Measurements from ENCODE around the gene ATP6V0A1. TPM values are rescaled to one million over a fixed set of nuclear protein-coding genes. Genes with fewer than 3 reads are reported as not detected.

The ATP6V0A1 gene
- total and polyA plus RNA-seq, 7 donors: 41.1 to 116 (median 62.7) TPM

DNA sequence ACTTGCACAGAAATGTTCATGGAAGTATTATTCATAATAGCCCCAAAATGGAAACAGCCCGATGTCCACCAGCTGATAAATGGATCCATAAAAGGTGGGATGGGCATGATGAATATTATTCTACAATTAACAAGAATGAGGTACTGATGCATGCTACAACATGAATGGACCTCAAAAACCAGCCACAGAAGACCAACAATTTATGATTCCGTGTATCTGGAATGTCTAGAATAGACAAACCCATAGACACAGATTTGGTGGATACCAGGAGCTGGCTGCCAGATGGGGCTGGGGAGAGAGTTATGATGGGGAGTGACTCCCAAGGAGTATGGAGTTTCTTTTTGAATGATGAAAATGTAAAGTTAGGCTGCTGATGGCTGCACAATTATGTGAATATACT lies 66.5 kb downstream of the ATP6V0A1 start:
- WGBS, 3 donors: 76 to 95% (median 78%) methylated on average over 2 of the region's 2 CpGs
- TF ChIP-seq, protein P1, sequence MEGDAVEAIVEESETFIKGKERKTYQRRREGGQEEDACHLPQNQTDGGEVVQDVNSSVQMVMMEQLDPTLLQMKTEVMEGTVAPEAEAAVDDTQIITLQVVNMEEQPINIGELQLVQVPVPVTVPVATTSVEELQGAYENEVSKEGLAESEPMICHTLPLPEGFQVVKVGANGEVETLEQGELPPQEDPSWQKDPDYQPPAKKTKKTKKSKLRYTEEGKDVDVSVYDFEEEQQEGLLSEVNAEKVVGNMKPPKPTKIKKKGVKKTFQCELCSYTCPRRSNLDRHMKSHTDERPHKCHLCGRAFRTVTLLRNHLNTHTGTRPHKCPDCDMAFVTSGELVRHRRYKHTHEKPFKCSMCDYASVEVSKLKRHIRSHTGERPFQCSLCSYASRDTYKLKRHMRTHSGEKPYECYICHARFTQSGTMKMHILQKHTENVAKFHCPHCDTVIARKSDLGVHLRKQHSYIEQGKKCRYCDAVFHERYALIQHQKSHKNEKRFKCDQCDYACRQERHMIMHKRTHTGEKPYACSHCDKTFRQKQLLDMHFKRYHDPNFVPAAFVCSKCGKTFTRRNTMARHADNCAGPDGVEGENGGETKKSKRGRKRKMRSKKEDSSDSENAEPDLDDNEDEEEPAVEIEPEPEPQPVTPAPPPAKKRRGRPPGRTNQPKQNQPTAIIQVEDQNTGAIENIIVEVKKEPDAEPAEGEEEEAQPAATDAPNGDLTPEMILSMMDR (IDR thresholded peaks at IDR 0.05): no peak
- Histone ChIP-seq H3K36me3 (ENCODE audit: insufficient read depth in 1 of 2, low read depth in 1 of 2) (peaks cover 3 to 31% of the 10 kb centered on the region in 2 donors), H3K27ac (peak overlapping the region; percentile 84), H3K9me3 (no peaks in the 10 kb centered on the region), H3K4me3 (no peak overlapping the region), H3K27me3 (ENCODE audit: insufficient read depth in 3 of 3, low read length in 2 of 3) (no peaks in the 10 kb centered on the region), H3K4me1 (peaks cover 48% of the 10 kb centered on the region)
- DNase-seq: no peak
- intact Hi-C loops (cut with DNase I): loop anchor here in 1 of 2 donors (5.0 kb wide), 1 partner anchor 203 kb away; no protein-coding TSS in a partner anchor
- ATAC-seq: no peak

DNA sequence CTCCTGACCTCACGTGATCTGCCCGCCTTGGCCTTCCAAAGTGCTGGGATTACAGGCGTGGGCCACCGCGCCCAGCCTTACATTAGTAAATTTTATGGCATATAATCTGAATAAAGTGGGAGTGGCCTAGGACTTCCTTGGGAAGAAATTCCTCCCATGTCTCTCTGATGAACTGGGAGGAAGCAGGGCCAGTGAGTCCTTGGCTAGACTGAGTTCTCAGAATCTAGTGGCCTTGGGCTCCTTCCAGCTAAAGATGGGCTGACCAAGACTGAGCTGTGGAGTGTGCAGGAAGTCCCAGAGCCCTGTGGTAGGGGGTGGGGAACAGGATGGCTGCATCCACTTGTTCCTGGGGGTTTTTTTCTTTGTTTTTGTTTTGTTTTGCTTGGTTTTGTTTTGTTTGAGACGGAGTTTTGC lies 67.4 kb downstream of the ATP6V0A1 start:
- intact Hi-C loops (cut with DNase I): loop anchor here in 1 of 2 donors (5.0 kb wide), 1 partner anchor 204 kb away; no protein-coding TSS in a partner anchor
- DNase-seq: peak in 1 of 2 donors; percentile 59

DNA sequence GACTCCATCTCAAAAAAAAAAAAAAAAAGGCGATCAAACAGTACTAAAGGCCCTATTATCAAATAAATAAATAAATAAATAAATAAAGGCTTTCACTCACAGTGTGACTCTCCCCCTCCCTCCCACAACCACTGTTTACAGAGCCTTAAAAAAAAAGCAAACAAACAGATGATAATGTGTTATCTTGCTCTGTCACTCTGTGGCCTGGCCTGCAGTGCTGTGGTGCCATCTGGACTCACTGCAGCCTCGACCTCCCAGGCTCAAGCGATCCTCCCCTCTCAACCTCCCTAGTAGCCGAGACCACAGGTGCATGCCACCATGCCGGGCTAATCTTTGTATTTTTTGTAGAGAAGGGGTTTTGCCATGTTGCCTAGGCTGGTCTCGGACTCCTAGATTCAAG lies 69.3 kb downstream of the ATP6V0A1 start:
- Histone ChIP-seq H3K36me3 (ENCODE audit: insufficient read depth in 1 of 2, low read depth in 1 of 2) (peaks cover 0 to 8% of the 10 kb centered on the region in 2 donors), H3K4me3 (no peak overlapping the region), H3K9me3 (no peaks in the 10 kb centered on the region), H3K27ac (peak overlapping the region; percentile 51), H3K27me3 (ENCODE audit: insufficient read depth in 3 of 3, low read length in 2 of 3) (no peaks in the 10 kb centered on the region), H3K4me1 (peaks cover 39% of the 10 kb centered on the region)
- intact Hi-C loops (cut with DNase I): loop anchor here in 1 of 2 donors (5.0 kb wide), 1 partner anchor 206 kb away; no protein-coding TSS in a partner anchor
- ATAC-seq (no peak), DNase-seq (peak in 1 of 2 donors; percentile 17)
- 88 to 96% (median 92%) methylated on average over 6 of the region's 6 CpGs for WGBS, 3 donors
- TF ChIP-seq, protein P1 (IDR thresholded peaks at IDR 0.05): no peak

More for the DNA sequence above, 67.4 kb downstream of the ATP6V0A1 start:
- peak overlapping the region; percentile 84 for H3K27ac ChIP-seq
- H3K4me1 ChIP-seq: peaks cover 45% of the 10 kb centered on the region
- peaks cover 3 to 27% of the 10 kb centered on the region in 2 donors for H3K36me3 ChIP-seq (ENCODE audit: insufficient read depth in 1 of 2, low read depth in 1 of 2)
- no peak overlapping the region for H3K4me3 ChIP-seq
- no peaks in the 10 kb centered on the region for H3K27me3 ChIP-seq (ENCODE audit: insufficient read depth in 3 of 3, low read length in 2 of 3)
- peak in 3 of 4 donors; percentile 29 to 43 (median 41) for ATAC-seq
- 60 to 70% (median 68%) methylated on average over 6 of the region's 6 CpGs for WGBS, 3 donors
- no peaks in the 10 kb centered on the region for H3K9me3 ChIP-seq
- TF ChIP-seq, protein P1 (IDR thresholded peaks at IDR 0.05): no peak

DNA sequence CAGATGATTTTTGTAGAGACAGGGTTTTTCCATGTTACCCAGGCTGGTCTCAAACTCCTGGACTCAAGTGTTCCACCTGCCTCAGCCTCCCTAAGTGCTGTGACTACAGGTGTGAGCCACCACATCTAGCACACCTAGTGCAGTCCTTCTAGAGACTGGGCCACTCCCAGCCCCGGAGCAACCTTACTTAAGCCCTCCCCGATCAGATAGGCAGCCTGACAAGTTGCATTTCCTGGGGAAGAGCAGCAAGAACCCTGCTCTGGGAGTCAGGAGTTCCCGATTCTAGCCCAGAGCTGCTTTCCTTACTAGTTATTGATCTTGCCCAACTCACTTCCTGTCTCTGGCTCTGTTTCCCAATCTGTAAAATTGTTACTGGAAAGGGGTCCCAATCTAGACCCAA lies 70.4 kb downstream of the ATP6V0A1 start:
- intact Hi-C loops (cut with DNase I): loop anchor here in 1 of 2 donors (5.0 kb wide), 1 partner anchor 207 kb away; no protein-coding TSS in a partner anchor
- TF ChIP-seq, protein P1 (IDR thresholded peaks at IDR 0.05): no peak
- ATAC-seq: no peak
- H3K27ac ChIP-seq: no peak overlapping the region
- peaks cover 40% of the 10 kb centered on the region for H3K4me1 ChIP-seq
- no peaks in the 10 kb centered on the region for H3K27me3 ChIP-seq (ENCODE audit: insufficient read depth in 3 of 3, low read length in 2 of 3)
- no peak overlapping the region for H3K4me3 ChIP-seq
- peak in 1 of 2 donors; percentile 35 for DNase-seq
- no peaks in the 10 kb centered on the region for H3K9me3 ChIP-seq
- 59 to 72% (median 67%) methylated on average over 3 of the region's 3 CpGs for WGBS, 3 donors
- H3K36me3 ChIP-seq (ENCODE audit: insufficient read depth in 1 of 2, low read depth in 1 of 2): no peaks in the 10 kb centered on the region

All from psoas muscle (tissue), 8 donors.